ENCODE data around the gene SCLT1.
"Not testable (repeated sequence)": the region's sequence is repeated elsewhere in the genome, so short reads cannot be mapped to it uniquely, and the experiment has no call there.

The SCLT1 gene

GRCh38 chr4:129093191-129093920 is at the start of gene SCLT1:
Gene SCLT1, minus strand, starts transcription at chr4:129093539. Its CDS starts 436 bp downstream, at chr4:129093103.
- peak; percentile 88 for DNase-seq

- DNase-seq, result peak; percentile 15
Measured at GRCh38 chr4:129140521-129140920, 47.2 kb upstream of the SCLT1 start.

- DNase-seq, result no peak
Measured at GRCh38 chr4:129138810-129139496, 45.6 kb upstream of the SCLT1 start.

GRCh38 chr4:129136433-129136832 is 43.1 kb upstream of the SCLT1 start:
- DNase-seq, result no peak

GRCh38 chr4:129131343-129131742 is 38.0 kb upstream of the SCLT1 start:
- DNase-seq, result no peak

GRCh38 chr4:129129143-129129542 is 35.8 kb upstream of the SCLT1 start:
- DNase-seq, result no peak

- DNase-seq, result not testable (repeated sequence)
Measured at GRCh38 chr4:129126614-129127013, 33.3 kb upstream of the SCLT1 start.

GRCh38 chr4:129117705-129118104 is 24.4 kb upstream of the SCLT1 start:
- no peak for DNase-seq

GRCh38 chr4:129113919-129114318 is 20.6 kb upstream of the SCLT1 start:
- DNase-seq, result no peak

- no peak for DNase-seq
Measured at GRCh38 chr4:129113434-129113833, 20.1 kb upstream of the SCLT1 start.

GRCh38 chr4:129111919-129112318 is 18.6 kb upstream of the SCLT1 start:
- DNase-seq, result no peak

- DNase-seq, result no peak
Measured at GRCh38 chr4:129110931-129111330, 17.6 kb upstream of the SCLT1 start.

GRCh38 chr4:129109965-129110824 is 16.9 kb upstream of the SCLT1 start:
- DNase-seq, result no peak

- no peak for DNase-seq
Measured at GRCh38 chr4:129098531-129099001, 5.2 kb upstream of the SCLT1 start.

- peak; percentile 65 for DNase-seq
Measured at GRCh38 chr4:129095811-129096454, 2.6 kb upstream of the SCLT1 start, which contains the start of gene C4orf33. Gene C4orf33, plus strand, starts transcription at chr4:129096152. Its CDS starts 6,459 bp downstream, at chr4:129102611.

GRCh38 chr4:129094347-129094746 is 1.0 kb upstream of the SCLT1 start:
- DNase-seq, result no peak

GRCh38 chr4:129092631-129093190 is 628 bp downstream of the SCLT1 start:
- DNase-seq, result peak; percentile 20

GRCh38 chr4:129087516-129087915 is 5.8 kb downstream of the SCLT1 start:
- DNase-seq, result no peak

GRCh38 chr4:129085472-129085871 is 7.9 kb downstream of the SCLT1 start:
- DNase-seq, result no peak

- DNase-seq, result no peak
Measured at GRCh38 chr4:129082302-129082701, 11.0 kb downstream of the SCLT1 start.

- no peak for DNase-seq
Measured at GRCh38 chr4:129080129-129080528, 13.2 kb downstream of the SCLT1 start.

- no peak for DNase-seq
Measured at GRCh38 chr4:129077326-129077725, 16.0 kb downstream of the SCLT1 start.
